Tibial nerve (tissue), 4 donors: ENCODE measurements around the gene TMC2.

Experiments used
- CTCF ChIP-seq, 5 experiments: fragments of 200-600 bp in 3 of 5; fragments of 450-650 bp in 2 of 5; sonication (generic) in 3 of 5; IDR thresholded peaks; one replicate each; pipeline ENCODE4 v1.5.1; 2016 to 2019; ENCODE audit warnings: antibody characterized with exemption in 5 of 5, mild to moderate bottlenecking in 3 of 5, moderate library complexity in 2 of 5
- EP300 ChIP-seq, 2 donors: sonication (generic); formaldehyde crosslinking; IDR thresholded peaks; one replicate each; pipeline ENCODE4 v1.6.1; 2017; ENCODE audit warnings: antibody characterized with exemption in 2 of 2, mild to moderate bottlenecking in 1 of 2
- POLR2A ChIP-seq, 2 donors: fragments of 450-650 bp; IDR thresholded peaks; one replicate each; pipeline ENCODE4 v1.6.1; 2017; ENCODE audit warnings: antibody characterized with exemption in 2 of 2, mild to moderate bottlenecking in 2 of 2, moderate library complexity in 2 of 2

- no peak for TF ChIP-seq POLR2A (IDR thresholded peaks at IDR 0.05)
- TF ChIP-seq CTCF (IDR thresholded peaks at IDR 0.05), result no peak
- TF ChIP-seq EP300 (IDR thresholded peaks at IDR 0.05), result no peak
Measured at GRCh38 chr20:2619961-2620595, 83.7 kb downstream of the TMC2 start.
